HEK293T (cell line): ENCODE measurements around the gene RFX1.

Experiments used
- ELF4 ChIP-seq: fragments of 450-650 bp; IDR thresholded peaks from 2 replicates; pipeline ENCODE4 v1.6.1; 2017; ENCODE audit warnings: antibody characterized with exemption
- FOXA1 ChIP-seq: fragments of 450-650 bp; IDR thresholded peaks from 2 replicates; pipeline ENCODE4 v1.6.1; 2016; ENCODE audit warnings: mild to moderate bottlenecking
- FOXK2 ChIP-seq: fragments of 450-650 bp; IDR thresholded peaks from 2 replicates; pipeline ENCODE4 v1.6.1; 2016; ENCODE audit warnings: mild to moderate bottlenecking
- LEF1 ChIP-seq: fragments of 450-650 bp; IDR thresholded peaks from 2 replicates; pipeline ENCODE4 v1.6.1; 2017; ENCODE audit warnings: mild to moderate bottlenecking, borderline replicate concordance
- NFRKB ChIP-seq: fragments of 450-650 bp; IDR thresholded peaks from 2 replicates; pipeline ENCODE4 v1.6.1; 2016; ENCODE audit warnings: mild to moderate bottlenecking, moderate library complexity
- SUZ12 ChIP-seq: fragments of 450-650 bp; IDR thresholded peaks from 2 replicates; pipeline ENCODE4 v1.6.1; 2016; ENCODE audit warnings: mild to moderate bottlenecking
- ZNF384 ChIP-seq: fragments of 450-650 bp; IDR thresholded peaks from 2 replicates; pipeline ENCODE4 v1.6.1; 2016

DNA sequence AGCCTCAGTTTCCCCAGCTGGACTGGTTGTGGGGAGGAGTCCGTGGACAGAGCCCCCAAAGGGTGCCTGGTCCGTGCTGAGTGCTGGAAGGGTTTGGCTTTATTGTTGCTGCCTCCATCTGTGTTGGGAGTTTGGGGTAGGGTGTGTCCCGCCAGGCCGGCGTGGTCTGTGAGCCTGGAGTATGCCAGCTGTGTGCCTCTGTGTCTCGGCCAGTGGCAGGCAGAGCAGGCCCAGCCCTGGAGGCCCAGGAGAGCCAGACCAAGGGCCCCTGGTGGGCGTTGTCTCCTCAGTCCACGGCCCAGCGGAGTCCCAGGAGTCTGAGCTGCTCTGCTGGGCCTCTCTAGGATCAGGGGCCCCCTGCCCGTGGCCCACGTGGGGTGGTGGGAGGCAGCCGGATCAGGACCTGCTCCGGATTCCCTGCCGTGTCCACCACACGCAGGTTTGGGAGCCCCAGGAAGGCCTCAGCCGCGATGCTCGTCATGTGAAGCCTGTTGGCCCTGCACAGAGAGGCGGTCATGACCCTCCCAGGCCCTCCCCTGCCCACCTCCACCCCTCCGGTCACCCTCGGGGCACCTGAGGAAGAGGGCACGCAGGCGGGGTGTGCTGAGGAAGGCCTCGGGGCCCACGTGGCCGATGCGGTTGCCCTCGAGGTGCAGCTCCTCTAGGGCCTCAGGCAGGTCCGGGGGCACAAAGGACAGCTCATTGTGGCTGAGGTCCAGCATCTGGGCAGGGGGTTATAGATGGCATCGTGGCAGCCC lies 74.5 kb downstream of the RFX1 start:
- TF ChIP-seq FOXK2 (no peak), NFRKB (no peak), ELF4 (no peak), LEF1 (no peak), ZNF384 (no peak), FOXA1 (no peak), SUZ12 (no peak)
